ENCODE results near the gene CUL2. TPM values are rescaled to one million over a fixed set of nuclear protein-coding genes. Genes with fewer than 3 reads are reported as not detected.
A peak's percentile ranks its signal among the peaks of the same experiment; 100 is the strongest.
"Not testable (repeated sequence)": the region's sequence is repeated elsewhere in the genome, so short reads cannot be mapped to it uniquely, and the experiment has no call there.

The CUL2 gene
- total RNA-seq, 1 donor from 2014 or later = 34.3 TPM

- peaks cover 13% of the 10 kb centered on the region for H3K4me1 Mint-ChIP-seq (ENCODE audit: unreplicated experiment)
- H3K27me3 Mint-ChIP-seq (ENCODE audit: unreplicated experiment) = no peaks in the 10 kb centered on the region
- no peak for TF ChIP-seq CTCF (IDR thresholded peaks at IDR 0.05)
- no peaks in the 10 kb centered on the region for H3K36me3 Mint-ChIP-seq (ENCODE audit: unreplicated experiment)
- H3K4me3 Mint-ChIP-seq (ENCODE audit: unreplicated experiment) = no peak overlapping the region
- no peak overlapping the region for H3K27ac Mint-ChIP-seq (ENCODE audit: unreplicated experiment)
- H3K9me3 Mint-ChIP-seq (ENCODE audit: unreplicated experiment) = no peaks in the 10 kb centered on the region
- DNase-seq (ENCODE audit: extremely low spot score, unreplicated experiment) = peak; percentile 44
These were observed 93.3 kb downstream of the CUL2 start for GRCh38 chr10:34996843-34997242.

GRCh38 chr10:34995925-34996324, 94.2 kb downstream of the CUL2 start:
- H3K9me3 Mint-ChIP-seq (ENCODE audit: unreplicated experiment) = no peaks in the 10 kb centered on the region
- H3K4me3 Mint-ChIP-seq (ENCODE audit: unreplicated experiment) = no peak overlapping the region
- TF ChIP-seq CTCF (IDR thresholded peaks at IDR 0.05) = no peak
- no peak overlapping the region for H3K27ac Mint-ChIP-seq (ENCODE audit: unreplicated experiment)
- peak; percentile 34 for DNase-seq (ENCODE audit: extremely low spot score, unreplicated experiment)
- no peaks in the 10 kb centered on the region for H3K36me3 Mint-ChIP-seq (ENCODE audit: unreplicated experiment)
- no peaks in the 10 kb centered on the region for H3K27me3 Mint-ChIP-seq (ENCODE audit: unreplicated experiment)
- H3K4me1 Mint-ChIP-seq (ENCODE audit: unreplicated experiment) = peaks cover 13% of the 10 kb centered on the region

GRCh38 chr10:34994565-34995142, 95.5 kb downstream of the CUL2 start:
- H3K9me3 Mint-ChIP-seq (ENCODE audit: unreplicated experiment) = no peaks in the 10 kb centered on the region
- no peaks in the 10 kb centered on the region for H3K27me3 Mint-ChIP-seq (ENCODE audit: unreplicated experiment)
- no peak overlapping the region for H3K4me3 Mint-ChIP-seq (ENCODE audit: unreplicated experiment)
- peak; percentile 72 for TF ChIP-seq CTCF (IDR thresholded peaks at IDR 0.05)
- peaks cover 13% of the 10 kb centered on the region for H3K4me1 Mint-ChIP-seq (ENCODE audit: unreplicated experiment)
- peak; percentile 78 for DNase-seq (ENCODE audit: extremely low spot score, unreplicated experiment)
- H3K36me3 Mint-ChIP-seq (ENCODE audit: unreplicated experiment) = no peaks in the 10 kb centered on the region
- H3K27ac Mint-ChIP-seq (ENCODE audit: unreplicated experiment) = no peak overlapping the region

GRCh38 chr10:34993782-34994181, 96.4 kb downstream of the CUL2 start:
- Mint-ChIP-seq H3K4me3 (ENCODE audit: unreplicated experiment) (no peak overlapping the region), H3K36me3 (ENCODE audit: unreplicated experiment) (no peaks in the 10 kb centered on the region), H3K27me3 (ENCODE audit: unreplicated experiment) (no peaks in the 10 kb centered on the region), H3K9me3 (ENCODE audit: unreplicated experiment) (no peaks in the 10 kb centered on the region), H3K4me1 (ENCODE audit: unreplicated experiment) (peaks cover 13% of the 10 kb centered on the region), H3K27ac (ENCODE audit: unreplicated experiment) (no peak overlapping the region)
- DNase-seq (ENCODE audit: extremely low spot score, unreplicated experiment) = peak; percentile 48
- no peak for TF ChIP-seq CTCF (IDR thresholded peaks at IDR 0.05)

GRCh38 chr10:34991117-34991516, 99.0 kb downstream of the CUL2 start:
- peaks cover 11% of the 10 kb centered on the region for H3K4me1 Mint-ChIP-seq (ENCODE audit: unreplicated experiment)
- not testable (repeated sequence) for H3K27ac Mint-ChIP-seq (ENCODE audit: unreplicated experiment)

More at GRCh38 chr10:34991117-34991516, 99.0 kb downstream of the CUL2 start:
- DNase-seq (ENCODE audit: extremely low spot score, unreplicated experiment); H3K9me3 Mint-ChIP-seq (ENCODE audit: unreplicated experiment); H3K4me3 Mint-ChIP-seq (ENCODE audit: unreplicated experiment); H3K27me3 Mint-ChIP-seq (ENCODE audit: unreplicated experiment); H3K36me3 Mint-ChIP-seq (ENCODE audit: unreplicated experiment): not testable (repeated sequence)

Data from osteocyte (in vitro differentiated cells).